GM13977 (cell line): Measurements from ENCODE around the gene ARID3C.

Experiments used
- DNase-seq: peaks from one replicate; pipeline ENCODE4 v3.0.0; 2012; ENCODE audit warnings: low spot score
- in situ Hi-C: fragments of 300-500 bp; cut with MboI; formaldehyde crosslinking; loops from one replicate; pipeline ENCODE4 v1.12.0; 2022; ENCODE audit warnings: low sequenced_read_pairs, low pct_unique_long_range_greater_than_20kb, mixed read lengths, inconsistent platforms; ENCODE audit not compliant: unreplicated experiment
- TF ChIP-seq, protein P1 (sequence below): IDR thresholded peaks from 2 replicates; pipeline ENCODE4 v1.5.1; 2012; ENCODE audit warnings: mild to moderate bottlenecking, control low read depth; ENCODE audit not compliant: insufficient read depth; ENCODE audit errors: extremely low read depth, missing control alignments

Gene ARID3C

DNA sequence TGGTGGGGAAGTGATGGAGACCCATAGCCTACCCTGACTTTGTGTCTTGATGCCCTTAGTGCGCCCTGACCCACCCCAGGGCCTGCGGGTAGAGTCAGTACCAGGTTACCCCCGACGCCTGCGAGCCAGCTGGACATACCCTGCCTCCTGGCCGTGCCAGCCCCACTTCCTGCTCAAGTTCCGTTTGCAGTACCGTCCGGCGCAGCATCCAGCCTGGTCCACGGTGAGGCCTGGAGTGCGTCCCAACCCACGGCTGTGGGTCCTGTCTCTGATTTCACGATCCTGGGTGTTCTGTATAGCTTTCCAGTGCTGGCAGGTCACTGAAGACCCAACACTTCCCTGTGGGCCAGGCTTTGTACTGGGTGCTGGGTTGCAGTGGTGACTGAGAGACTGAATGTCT lies 29.6 kb upstream of the ARID3C start:
- in situ Hi-C loops: no loop called here
- TF ChIP-seq, protein P1, sequence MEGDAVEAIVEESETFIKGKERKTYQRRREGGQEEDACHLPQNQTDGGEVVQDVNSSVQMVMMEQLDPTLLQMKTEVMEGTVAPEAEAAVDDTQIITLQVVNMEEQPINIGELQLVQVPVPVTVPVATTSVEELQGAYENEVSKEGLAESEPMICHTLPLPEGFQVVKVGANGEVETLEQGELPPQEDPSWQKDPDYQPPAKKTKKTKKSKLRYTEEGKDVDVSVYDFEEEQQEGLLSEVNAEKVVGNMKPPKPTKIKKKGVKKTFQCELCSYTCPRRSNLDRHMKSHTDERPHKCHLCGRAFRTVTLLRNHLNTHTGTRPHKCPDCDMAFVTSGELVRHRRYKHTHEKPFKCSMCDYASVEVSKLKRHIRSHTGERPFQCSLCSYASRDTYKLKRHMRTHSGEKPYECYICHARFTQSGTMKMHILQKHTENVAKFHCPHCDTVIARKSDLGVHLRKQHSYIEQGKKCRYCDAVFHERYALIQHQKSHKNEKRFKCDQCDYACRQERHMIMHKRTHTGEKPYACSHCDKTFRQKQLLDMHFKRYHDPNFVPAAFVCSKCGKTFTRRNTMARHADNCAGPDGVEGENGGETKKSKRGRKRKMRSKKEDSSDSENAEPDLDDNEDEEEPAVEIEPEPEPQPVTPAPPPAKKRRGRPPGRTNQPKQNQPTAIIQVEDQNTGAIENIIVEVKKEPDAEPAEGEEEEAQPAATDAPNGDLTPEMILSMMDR: no peak
- no peak for DNase-seq

DNA sequence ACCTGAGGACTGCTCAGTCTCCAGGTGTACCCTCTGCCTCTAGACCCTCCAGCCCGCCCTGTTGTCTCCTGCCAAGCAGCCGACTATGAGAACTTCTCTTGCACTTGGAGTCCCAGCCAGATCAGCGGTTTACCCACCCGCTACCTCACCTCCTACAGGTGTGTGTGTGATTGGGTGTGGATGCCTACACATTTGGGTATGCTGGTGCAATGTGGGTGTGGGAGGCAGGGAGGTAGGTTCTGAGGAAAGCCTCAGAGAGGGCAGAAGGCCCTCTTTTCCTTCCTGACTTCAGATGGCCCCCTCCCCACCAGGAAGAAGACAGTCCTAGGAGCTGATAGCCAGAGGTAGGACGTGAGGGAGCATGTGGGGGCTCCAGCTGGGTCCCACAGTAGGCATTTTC lies 28.1 kb upstream of the ARID3C start:
- TF ChIP-seq, protein P1: no peak
- DNase-seq: no peak
- in situ Hi-C loops: no loop called here

DNA sequence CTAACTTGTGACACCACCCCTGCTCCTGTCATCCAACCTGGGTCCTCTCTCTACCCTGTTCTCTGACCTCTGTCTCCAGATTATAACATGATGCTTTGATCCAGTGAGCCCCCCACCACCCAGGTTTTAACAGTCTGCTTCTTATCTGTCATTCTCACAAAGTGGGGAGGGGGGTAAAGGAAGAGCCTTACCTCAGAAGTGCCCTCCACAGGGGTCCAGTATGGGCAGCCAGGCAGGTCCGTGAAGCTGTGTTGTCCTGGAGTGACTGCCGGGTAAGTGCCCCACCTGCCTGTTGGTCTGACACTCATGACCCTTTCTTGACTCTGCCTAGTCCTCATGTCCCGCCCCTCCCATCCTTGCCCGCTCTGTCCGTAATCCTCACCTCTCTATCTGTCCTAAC lies 26.5 kb upstream of the ARID3C start:
- TF ChIP-seq, protein P1: no peak
- in situ Hi-C loops: no loop called here
- DNase-seq: no peak

DNA sequence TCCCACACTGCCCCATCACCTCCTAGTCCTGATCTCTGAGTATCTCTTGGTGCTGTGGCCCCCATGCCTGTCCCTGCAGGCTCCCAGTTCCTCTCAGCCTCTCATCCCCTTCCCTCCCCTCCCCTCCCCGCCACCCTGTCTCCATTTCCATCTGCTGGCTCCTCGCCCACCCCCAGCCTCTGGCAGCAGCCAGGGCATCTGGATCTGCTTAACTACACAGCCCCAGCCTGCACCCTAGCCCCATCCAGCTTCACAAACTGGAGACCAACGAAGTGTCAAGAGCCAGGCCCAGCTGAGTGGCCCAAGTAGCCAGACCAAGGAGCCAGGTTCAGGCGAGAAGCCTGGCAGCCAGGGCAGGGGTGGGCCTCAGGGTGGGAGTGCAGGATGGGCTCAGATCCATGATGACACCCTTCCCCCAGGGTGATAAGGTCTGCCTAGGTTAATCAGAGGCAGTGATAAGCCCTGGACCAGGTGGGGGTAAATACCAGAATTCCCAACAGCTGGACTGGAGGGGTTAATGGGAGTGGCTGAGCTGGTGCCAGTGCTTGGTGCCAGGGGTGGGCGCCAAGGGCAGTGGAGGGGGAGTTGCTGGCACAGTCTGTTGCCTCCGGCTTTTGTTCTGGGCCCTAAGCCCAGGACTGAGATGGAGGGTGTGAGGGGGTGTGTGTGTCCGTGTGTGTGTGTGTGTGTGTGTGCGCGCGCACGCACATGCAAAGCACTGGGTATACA lies 25.6 kb upstream of the ARID3C start:
- in situ Hi-C loops: no loop called here
- DNase-seq: no peak
- TF ChIP-seq, protein P1: no peak

DNA sequence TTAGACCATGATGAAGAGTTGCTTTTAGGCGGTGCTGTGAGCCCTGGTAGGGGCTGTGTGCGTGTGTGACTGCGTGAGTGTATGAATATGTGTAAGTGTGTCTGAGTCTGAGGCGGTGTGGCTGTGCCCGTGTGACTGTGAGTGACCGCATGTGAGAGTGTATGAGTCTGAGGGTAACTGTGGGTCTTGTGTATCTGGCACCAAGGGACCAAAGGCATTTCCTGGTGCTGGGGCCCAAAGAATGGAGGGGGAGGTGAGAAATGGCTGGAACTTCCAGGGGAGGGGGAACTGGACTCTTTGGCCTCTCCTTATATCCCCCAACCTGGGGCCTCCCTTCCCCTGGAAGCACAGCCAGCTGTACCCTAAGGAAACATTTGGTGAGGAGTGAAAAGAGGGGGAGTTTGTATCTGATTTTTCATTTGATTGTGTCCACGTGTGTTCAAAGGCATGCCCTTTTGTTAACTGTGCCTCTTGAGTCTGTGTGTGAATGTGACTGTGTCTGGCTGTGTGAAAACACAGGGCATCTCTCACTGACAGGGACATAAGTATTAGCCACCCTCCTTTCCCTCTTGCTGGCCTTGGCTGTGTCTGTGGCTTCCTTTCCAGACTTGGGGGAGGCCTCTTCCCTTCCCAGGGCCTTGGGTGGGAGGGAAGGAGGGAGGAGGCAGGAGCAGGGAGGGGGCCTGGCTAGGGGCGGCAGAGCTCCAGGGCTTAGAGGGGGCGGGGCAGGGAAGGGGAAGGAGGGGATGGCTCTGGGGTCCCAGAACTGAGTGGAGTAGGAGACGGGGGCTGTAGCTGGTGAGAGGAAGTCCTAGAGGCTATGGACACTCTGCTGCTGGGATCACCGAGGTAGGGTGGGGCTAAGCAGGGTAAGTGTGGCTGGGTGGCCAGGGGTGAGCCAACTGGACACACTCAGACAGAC lies 24.5 kb upstream of the ARID3C start:
- no peak for DNase-seq
- TF ChIP-seq, protein P1: no peak
- in situ Hi-C loops: no loop called here

DNA sequence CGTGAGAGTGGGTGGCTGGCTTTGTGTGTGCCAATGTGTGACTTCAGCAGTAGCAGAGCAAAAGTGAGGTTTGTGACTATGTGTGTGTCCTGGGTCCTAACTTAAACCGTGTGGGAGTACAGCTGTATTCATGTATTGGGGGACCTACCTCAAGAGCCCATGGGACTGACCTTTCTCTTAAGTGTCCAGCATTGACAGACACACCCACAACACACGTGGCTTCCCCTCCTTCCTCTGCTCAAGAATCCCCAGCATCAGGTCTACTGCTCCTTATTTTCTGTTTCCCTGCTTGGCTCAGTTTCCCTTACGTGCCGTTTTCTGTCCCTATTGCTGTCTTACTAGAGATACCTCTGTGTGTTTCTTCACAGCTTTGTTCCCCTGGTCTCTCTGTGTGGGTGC lies 23.7 kb upstream of the ARID3C start:
- TF ChIP-seq, protein P1: no peak
- no peak for DNase-seq
- in situ Hi-C loops: no loop called here
